Osteocyte (in vitro differentiated cells): ENCODE measurements around the gene DNAJB12. TPM values are rescaled to one million over a fixed set of nuclear protein-coding genes. Genes with fewer than 3 reads are reported as not detected.

Experiments used
- DNase-seq: peaks from one replicate; pipeline ENCODE4 v3.0.0; 2021; ENCODE audit warnings: mixed read lengths; ENCODE audit not compliant: unreplicated experiment; ENCODE audit errors: extremely low spot score
- H3K27ac Mint-ChIP-seq: one replicate; pipeline ENCODE4 v1.8.0; 2021; ENCODE audit warnings: mild to moderate bottlenecking, mixed read lengths; ENCODE audit not compliant: unreplicated experiment
- H3K27me3 Mint-ChIP-seq: one replicate; pipeline ENCODE4 v1.8.0; 2021; ENCODE audit warnings: mixed read lengths; ENCODE audit not compliant: unreplicated experiment
- H3K36me3 Mint-ChIP-seq: one replicate; pipeline ENCODE4 v1.8.0; 2021; ENCODE audit warnings: mixed read lengths; ENCODE audit not compliant: unreplicated experiment
- H3K4me1 Mint-ChIP-seq: one replicate; pipeline ENCODE4 v1.8.0; 2021; ENCODE audit warnings: mixed read lengths; ENCODE audit not compliant: unreplicated experiment
- H3K4me3 Mint-ChIP-seq: one replicate; pipeline ENCODE4 v1.8.0; 2021; ENCODE audit warnings: mild to moderate bottlenecking, moderate library complexity, mixed read lengths; ENCODE audit not compliant: unreplicated experiment
- H3K9me3 Mint-ChIP-seq: one replicate; pipeline ENCODE4 v1.8.0; 2021; ENCODE audit warnings: mixed read lengths; ENCODE audit not compliant: unreplicated experiment
- total RNA-seq: library from RNA; stranded (reverse); gene quantifications from 2 replicates; pipeline ENCODE4 v1.2.1, GENCODE V29; 2021
- TF ChIP-seq, protein P1 (sequence below): fragments of 200-600 bp; sonication (generic); IDR thresholded peaks from 2 replicates; pipeline ENCODE4 v1.5.0; 2021; ENCODE audit warnings: antibody characterized with exemption, mild to moderate bottlenecking, moderate library complexity

DNAJB12 gene
- total RNA-seq, 1 donor from 2014 or later: 43.0 TPM

DNA sequence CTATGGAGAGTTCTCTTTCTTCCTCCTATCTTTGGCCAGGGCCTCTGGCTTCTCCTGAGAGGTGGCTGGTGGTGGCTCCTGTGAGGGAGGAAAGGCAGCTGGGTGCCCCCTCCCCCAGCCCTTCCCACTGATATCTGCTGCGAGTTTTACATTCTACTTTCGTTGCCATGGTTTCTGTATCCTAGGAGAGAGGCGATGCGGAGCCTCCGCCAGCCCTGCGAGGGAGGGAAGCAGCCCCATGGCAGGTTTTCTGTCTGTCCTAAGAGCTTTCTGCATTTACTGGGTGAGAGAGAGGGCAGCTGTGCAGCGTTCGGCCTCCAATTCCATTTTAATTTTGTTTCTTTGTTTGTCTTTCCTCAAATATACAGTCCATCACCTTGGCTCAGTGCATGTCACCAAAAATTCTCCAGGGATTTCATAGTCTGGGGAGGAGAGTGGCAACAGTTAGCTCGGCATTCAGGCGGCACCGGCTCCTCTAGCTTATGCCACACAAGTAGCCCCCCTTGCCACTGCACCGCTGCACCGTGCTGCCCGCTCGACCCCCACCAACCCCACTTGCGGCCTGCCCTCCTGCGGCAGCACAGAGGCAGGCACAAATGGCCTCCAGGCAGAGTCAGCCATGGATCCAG, 20.4 kb downstream of the DNAJB12 start:
- H3K4me3 Mint-ChIP-seq: peak overlapping the region; percentile 41

GRCh38 chr10:72333112-72334015, 21.4 kb downstream of the DNAJB12 start:
- no peak for DNase-seq
- Mint-ChIP-seq H3K4me1 (peaks cover 81% of the 10 kb centered on the region), H3K9me3 (no peaks in the 10 kb centered on the region), H3K4me3 (no peak overlapping the region), H3K36me3 (peaks cover 10% of the 10 kb centered on the region), H3K27me3 (no peaks in the 10 kb centered on the region), H3K27ac (peak overlapping the region; percentile 95)
- TF ChIP-seq, protein P1, sequence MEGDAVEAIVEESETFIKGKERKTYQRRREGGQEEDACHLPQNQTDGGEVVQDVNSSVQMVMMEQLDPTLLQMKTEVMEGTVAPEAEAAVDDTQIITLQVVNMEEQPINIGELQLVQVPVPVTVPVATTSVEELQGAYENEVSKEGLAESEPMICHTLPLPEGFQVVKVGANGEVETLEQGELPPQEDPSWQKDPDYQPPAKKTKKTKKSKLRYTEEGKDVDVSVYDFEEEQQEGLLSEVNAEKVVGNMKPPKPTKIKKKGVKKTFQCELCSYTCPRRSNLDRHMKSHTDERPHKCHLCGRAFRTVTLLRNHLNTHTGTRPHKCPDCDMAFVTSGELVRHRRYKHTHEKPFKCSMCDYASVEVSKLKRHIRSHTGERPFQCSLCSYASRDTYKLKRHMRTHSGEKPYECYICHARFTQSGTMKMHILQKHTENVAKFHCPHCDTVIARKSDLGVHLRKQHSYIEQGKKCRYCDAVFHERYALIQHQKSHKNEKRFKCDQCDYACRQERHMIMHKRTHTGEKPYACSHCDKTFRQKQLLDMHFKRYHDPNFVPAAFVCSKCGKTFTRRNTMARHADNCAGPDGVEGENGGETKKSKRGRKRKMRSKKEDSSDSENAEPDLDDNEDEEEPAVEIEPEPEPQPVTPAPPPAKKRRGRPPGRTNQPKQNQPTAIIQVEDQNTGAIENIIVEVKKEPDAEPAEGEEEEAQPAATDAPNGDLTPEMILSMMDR: no peak

More for the DNA sequence above, 20.4 kb downstream of the DNAJB12 start:
- TF ChIP-seq, protein P1: no peak
- peaks cover 11% of the 10 kb centered on the region for H3K36me3 Mint-ChIP-seq
- DNase-seq: no peak
- H3K9me3 Mint-ChIP-seq: no peaks in the 10 kb centered on the region
- peaks cover 73% of the 10 kb centered on the region for H3K4me1 Mint-ChIP-seq
- no peaks in the 10 kb centered on the region for H3K27me3 Mint-ChIP-seq
- H3K27ac Mint-ChIP-seq: peak overlapping the region; percentile 95

DNA sequence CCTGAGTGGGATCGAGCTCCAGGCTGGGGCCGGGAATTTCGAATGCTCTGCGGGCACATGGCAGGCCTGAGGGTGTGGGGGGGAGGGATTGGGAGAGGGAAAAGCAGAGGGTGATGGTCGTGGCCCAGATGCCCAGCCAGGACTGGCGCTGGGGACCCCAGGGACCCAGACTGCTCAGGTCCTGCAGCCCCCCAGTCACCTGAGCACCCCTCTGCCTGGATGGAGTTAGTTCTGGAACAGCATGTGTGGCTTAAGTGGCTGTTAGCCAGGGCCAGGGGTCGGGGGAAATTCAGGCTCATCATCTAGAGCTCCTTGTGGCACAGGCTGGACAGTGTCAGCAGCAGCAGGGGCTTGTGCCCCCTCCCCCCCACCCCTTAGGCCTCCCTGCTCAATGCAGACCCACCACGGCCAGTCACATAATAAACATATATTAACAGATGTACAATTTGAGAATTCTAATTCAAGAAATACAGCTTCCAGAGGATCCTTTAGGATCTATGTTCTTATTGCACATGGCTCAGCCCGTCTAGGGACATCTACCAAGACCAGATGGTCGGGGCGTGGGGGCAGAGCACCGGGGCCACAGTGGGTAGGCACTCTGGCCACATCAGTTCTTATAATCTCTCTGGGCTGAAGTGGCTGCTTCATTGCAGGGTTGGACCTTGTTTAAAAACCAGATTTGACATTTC, 22.2 kb downstream of the DNAJB12 start:
- TF ChIP-seq, protein P1: no peak
- peak overlapping the region; percentile 95 for H3K27ac Mint-ChIP-seq
- peaks cover 3% of the 10 kb centered on the region for H3K36me3 Mint-ChIP-seq
- no peak for DNase-seq
- no peaks in the 10 kb centered on the region for H3K27me3 Mint-ChIP-seq
- H3K9me3 Mint-ChIP-seq: no peaks in the 10 kb centered on the region
- no peak overlapping the region for H3K4me3 Mint-ChIP-seq
- H3K4me1 Mint-ChIP-seq: peaks cover 89% of the 10 kb centered on the region

GRCh38 chr10:72331575-72332422, 22.9 kb downstream of the DNAJB12 start:
- peak; percentile 92 for DNase-seq
- H3K4me1 Mint-ChIP-seq: peaks cover 86% of the 10 kb centered on the region
- TF ChIP-seq, protein P1: peak; percentile 20
- H3K27ac Mint-ChIP-seq: peak overlapping the region; percentile 81
- H3K4me3 Mint-ChIP-seq: no peak overlapping the region
- no peaks in the 10 kb centered on the region for H3K36me3 Mint-ChIP-seq
- no peaks in the 10 kb centered on the region for H3K27me3 Mint-ChIP-seq
- no peaks in the 10 kb centered on the region for H3K9me3 Mint-ChIP-seq
